ENCODE data around the gene RAB38.

DNA sequence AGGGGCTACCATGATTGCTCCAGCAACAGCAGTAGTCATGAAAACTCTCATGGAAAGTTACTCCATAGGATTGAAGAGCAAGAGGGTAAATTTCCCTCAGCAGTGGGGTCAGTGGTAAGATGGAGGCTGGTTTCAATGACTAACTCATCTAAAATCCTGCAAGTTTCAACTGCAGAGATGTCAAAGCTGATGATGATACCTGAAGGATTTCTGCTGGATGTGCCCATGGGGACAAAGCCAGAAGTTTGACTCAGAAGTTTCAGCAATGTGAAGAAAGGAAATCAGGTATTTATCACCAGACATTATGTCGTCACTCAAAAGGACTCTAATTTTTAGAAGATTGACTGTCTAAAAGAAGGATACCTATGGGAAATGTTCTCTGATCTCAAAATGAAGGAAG lies 29.1 kb downstream of the RAB38 start:
- TF ChIP-seq, protein P1, sequence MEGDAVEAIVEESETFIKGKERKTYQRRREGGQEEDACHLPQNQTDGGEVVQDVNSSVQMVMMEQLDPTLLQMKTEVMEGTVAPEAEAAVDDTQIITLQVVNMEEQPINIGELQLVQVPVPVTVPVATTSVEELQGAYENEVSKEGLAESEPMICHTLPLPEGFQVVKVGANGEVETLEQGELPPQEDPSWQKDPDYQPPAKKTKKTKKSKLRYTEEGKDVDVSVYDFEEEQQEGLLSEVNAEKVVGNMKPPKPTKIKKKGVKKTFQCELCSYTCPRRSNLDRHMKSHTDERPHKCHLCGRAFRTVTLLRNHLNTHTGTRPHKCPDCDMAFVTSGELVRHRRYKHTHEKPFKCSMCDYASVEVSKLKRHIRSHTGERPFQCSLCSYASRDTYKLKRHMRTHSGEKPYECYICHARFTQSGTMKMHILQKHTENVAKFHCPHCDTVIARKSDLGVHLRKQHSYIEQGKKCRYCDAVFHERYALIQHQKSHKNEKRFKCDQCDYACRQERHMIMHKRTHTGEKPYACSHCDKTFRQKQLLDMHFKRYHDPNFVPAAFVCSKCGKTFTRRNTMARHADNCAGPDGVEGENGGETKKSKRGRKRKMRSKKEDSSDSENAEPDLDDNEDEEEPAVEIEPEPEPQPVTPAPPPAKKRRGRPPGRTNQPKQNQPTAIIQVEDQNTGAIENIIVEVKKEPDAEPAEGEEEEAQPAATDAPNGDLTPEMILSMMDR (IDR thresholded peaks at IDR 0.05), result no peak
- TF ChIP-seq EP300 (IDR thresholded peaks at IDR 0.05), result no peak
